Measurements from ENCODE around the gene HJV. TPM values are rescaled to one million over a fixed set of nuclear protein-coding genes. Genes with fewer than 3 reads are reported as not detected.

Gene HJV
- total and polyA plus RNA-seq, 2 of the 8 experiments (the other 6 are each of a cell fraction or from before 2014, with no cell fraction given) = 0.32 to 0.70 TPM

DNA sequence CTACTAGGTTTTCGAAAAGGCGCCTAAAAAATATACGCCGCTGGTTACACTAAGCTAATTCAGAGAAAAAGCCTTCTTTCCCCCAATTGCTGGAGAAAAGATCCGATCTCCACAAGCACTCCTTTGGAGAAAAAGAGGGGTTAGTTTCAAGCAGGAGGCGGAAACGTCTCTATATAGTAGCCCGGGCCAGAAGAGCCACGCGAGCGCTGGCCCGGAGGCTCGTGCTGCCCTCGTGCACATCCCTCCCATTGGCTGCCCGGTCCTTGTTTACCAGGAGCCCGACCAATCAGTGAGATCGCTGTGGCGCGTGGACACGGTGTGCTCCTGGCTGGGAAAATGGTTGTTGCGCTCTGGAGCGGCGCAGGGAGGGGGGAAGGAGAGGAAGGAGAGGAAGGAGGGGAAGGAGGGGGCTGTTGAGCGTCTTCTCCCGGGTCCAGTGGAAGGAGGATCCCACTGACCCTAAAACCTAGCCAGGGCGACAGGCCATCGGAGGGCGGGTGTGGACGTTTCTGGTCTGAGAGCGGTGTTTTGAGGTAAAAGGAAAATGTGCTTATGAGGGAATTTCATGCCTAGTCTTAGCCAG is 25.0 kb downstream of the HJV start, which contains the start of gene TXNIP (continued):
- TF ChIP-seq EGR1 (IDR thresholded peaks at IDR 0.05; ENCODE audit: borderline replicate concordance, low read depth, low read length) = 0 out of 2 replicates have a peak, but pooled peaks have one; percentile 27
- peak; percentile 22 for TF ChIP-seq NRF1 (IDR thresholded peaks at IDR 0.05; ENCODE audit: low read depth, low read length)
- TF ChIP-seq, protein P1, sequence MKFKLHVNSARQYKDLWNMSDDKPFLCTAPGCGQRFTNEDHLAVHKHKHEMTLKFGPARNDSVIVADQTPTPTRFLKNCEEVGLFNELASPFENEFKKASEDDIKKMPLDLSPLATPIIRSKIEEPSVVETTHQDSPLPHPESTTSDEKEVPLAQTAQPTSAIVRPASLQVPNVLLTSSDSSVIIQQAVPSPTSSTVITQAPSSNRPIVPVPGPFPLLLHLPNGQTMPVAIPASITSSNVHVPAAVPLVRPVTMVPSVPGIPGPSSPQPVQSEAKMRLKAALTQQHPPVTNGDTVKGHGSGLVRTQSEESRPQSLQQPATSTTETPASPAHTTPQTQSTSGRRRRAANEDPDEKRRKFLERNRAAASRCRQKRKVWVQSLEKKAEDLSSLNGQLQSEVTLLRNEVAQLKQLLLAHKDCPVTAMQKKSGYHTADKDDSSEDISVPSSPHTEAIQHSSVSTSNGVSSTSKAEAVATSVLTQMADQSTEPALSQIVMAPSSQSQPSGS (IDR thresholded peaks at IDR 0.05; ENCODE audit: low read length) = no peak
- peak; percentile 89 to 90 for TF ChIP-seq POLR2A (IDR thresholded peaks at IDR 0.05; ENCODE audit: control extremely low read depth in 1 of 2, low read depth in 2 of 2, low read length in 2 of 2)
- TF ChIP-seq, protein P2, sequence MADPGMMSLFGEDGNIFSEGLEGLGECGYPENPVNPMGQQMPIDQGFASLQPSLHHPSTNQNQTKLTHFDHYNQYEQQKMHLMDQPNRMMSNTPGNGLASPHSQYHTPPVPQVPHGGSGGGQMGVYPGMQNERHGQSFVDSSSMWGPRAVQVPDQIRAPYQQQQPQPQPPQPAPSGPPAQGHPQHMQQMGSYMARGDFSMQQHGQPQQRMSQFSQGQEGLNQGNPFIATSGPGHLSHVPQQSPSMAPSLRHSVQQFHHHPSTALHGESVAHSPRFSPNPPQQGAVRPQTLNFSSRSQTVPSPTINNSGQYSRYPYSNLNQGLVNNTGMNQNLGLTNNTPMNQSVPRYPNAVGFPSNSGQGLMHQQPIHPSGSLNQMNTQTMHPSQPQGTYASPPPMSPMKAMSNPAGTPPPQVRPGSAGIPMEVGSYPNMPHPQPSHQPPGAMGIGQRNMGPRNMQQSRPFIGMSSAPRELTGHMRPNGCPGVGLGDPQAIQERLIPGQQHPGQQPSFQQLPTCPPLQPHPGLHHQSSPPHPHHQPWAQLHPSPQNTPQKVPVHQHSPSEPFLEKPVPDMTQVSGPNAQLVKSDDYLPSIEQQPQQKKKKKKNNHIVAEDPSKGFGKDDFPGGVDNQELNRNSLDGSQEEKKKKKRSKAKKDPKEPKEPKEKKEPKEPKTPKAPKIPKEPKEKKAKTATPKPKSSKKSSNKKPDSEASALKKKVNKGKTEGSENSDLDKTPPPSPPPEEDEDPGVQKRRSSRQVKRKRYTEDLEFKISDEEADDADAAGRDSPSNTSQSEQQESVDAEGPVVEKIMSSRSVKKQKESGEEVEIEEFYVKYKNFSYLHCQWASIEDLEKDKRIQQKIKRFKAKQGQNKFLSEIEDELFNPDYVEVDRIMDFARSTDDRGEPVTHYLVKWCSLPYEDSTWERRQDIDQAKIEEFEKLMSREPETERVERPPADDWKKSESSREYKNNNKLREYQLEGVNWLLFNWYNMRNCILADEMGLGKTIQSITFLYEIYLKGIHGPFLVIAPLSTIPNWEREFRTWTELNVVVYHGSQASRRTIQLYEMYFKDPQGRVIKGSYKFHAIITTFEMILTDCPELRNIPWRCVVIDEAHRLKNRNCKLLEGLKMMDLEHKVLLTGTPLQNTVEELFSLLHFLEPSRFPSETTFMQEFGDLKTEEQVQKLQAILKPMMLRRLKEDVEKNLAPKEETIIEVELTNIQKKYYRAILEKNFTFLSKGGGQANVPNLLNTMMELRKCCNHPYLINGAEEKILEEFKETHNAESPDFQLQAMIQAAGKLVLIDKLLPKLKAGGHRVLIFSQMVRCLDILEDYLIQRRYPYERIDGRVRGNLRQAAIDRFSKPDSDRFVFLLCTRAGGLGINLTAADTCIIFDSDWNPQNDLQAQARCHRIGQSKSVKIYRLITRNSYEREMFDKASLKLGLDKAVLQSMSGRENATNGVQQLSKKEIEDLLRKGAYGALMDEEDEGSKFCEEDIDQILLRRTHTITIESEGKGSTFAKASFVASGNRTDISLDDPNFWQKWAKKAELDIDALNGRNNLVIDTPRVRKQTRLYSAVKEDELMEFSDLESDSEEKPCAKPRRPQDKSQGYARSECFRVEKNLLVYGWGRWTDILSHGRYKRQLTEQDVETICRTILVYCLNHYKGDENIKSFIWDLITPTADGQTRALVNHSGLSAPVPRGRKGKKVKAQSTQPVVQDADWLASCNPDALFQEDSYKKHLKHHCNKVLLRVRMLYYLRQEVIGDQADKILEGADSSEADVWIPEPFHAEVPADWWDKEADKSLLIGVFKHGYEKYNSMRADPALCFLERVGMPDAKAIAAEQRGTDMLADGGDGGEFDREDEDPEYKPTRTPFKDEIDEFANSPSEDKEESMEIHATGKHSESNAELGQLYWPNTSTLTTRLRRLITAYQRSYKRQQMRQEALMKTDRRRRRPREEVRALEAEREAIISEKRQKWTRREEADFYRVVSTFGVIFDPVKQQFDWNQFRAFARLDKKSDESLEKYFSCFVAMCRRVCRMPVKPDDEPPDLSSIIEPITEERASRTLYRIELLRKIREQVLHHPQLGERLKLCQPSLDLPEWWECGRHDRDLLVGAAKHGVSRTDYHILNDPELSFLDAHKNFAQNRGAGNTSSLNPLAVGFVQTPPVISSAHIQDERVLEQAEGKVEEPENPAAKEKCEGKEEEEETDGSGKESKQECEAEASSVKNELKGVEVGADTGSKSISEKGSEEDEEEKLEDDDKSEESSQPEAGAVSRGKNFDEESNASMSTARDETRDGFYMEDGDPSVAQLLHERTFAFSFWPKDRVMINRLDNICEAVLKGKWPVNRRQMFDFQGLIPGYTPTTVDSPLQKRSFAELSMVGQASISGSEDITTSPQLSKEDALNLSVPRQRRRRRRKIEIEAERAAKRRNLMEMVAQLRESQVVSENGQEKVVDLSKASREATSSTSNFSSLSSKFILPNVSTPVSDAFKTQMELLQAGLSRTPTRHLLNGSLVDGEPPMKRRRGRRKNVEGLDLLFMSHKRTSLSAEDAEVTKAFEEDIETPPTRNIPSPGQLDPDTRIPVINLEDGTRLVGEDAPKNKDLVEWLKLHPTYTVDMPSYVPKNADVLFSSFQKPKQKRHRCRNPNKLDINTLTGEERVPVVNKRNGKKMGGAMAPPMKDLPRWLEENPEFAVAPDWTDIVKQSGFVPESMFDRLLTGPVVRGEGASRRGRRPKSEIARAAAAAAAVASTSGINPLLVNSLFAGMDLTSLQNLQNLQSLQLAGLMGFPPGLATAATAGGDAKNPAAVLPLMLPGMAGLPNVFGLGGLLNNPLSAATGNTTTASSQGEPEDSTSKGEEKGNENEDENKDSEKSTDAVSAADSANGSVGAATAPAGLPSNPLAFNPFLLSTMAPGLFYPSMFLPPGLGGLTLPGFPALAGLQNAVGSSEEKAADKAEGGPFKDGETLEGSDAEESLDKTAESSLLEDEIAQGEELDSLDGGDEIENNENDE (IDR thresholded peaks at IDR 0.05; ENCODE audit: insufficient replicate concordance, low read length) = peak; percentile 38
- peak; percentile 97 for TF ChIP-seq TAF1 (IDR thresholded peaks at IDR 0.05; ENCODE audit: low read depth, low read length)
- TF ChIP-seq CHD1 (IDR thresholded peaks at IDR 0.05; ENCODE audit: low read depth, low read length) = peak; percentile 73
- TF ChIP-seq CREB1 (IDR thresholded peaks at IDR 0.05) = no peak
- TF ChIP-seq, protein P3, sequence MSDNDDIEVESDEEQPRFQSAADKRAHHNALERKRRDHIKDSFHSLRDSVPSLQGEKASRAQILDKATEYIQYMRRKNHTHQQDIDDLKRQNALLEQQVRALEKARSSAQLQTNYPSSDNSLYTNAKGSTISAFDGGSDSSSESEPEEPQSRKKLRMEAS (IDR thresholded peaks at IDR 0.05) = peak; percentile 92
- TF ChIP-seq TBP (IDR thresholded peaks at IDR 0.05; ENCODE audit: low read depth, low read length) = peak; percentile 97
